Uterus (tissue), 4 donors: ENCODE results near the gene RHEB. TPM values are rescaled to one million over a fixed set of nuclear protein-coding genes. Genes with fewer than 3 reads are reported as not detected.
A peak's percentile ranks its signal among the peaks of the same experiment; 100 is the strongest.

Experiments used
- DNase-seq, 2 donors: peaks; one replicate each; pipeline ENCODE4 v3.0.0-alpha.2; 2019 to 2020
- H3K27ac ChIP-seq, 2 donors: fragments of 200-600 bp; sonication (generic); 1 replicate in 1 of 2; 2 replicates in 1 of 2; pipeline ENCODE4 v1.5.1; 2016 to 2018
- H3K27me3 ChIP-seq, 2 donors: fragments of 200-600 bp; sonication (generic); one replicate each; pipeline ENCODE4 v1.5.1; 2018 to 2019; ENCODE audit warnings: control low read depth in 1 of 2
- H3K36me3 ChIP-seq, 2 donors: fragments of 200-600 bp; sonication (generic); one replicate each; pipeline ENCODE4 v1.5.1; 2019; ENCODE audit warnings: control low read depth in 1 of 2
- H3K4me1 ChIP-seq, 2 donors: fragments of 200-600 bp; sonication (generic); one replicate each; pipeline ENCODE4 v1.5.1; 2018 to 2019; ENCODE audit warnings: control low read depth in 1 of 2
- H3K4me3 ChIP-seq, 2 donors: fragments of 200-600 bp; sonication (generic); 1 replicate in 1 of 2; 2 replicates in 1 of 2; pipeline ENCODE4 v1.5.1; 2018 to 2019; ENCODE audit warnings: mild to moderate bottlenecking in 1 of 2
- H3K9me3 ChIP-seq, 2 donors: fragments of 200-600 bp; sonication (generic); one replicate each; pipeline ENCODE4 v1.5.1; 2019; ENCODE audit warnings: control low read depth in 1 of 2
- POLR2A ChIP-seq, 2 donors: fragments of 450-650 bp; IDR thresholded peaks; one replicate each; pipeline ENCODE4 v1.6.1; 2016; ENCODE audit warnings: antibody characterized with exemption in 2 of 2, mild to moderate bottlenecking in 1 of 2, moderate library complexity in 1 of 2
- intact Hi-C: fragments of 100-400 bp; cut with DNase I; formaldehyde crosslinking; loops from one replicate; pipeline ENCODE4 v1.15.1; 2023; ENCODE audit warnings: low total_unique reads
- total RNA-seq, 4 donors: library from RNA; depleted of rRNA in 3 of 4; stranded (reverse); fragments of >200 nt in 3 of 4; gene quantifications; one replicate each; pipeline versions ENCODE4 v1.1.0 to v1.2.4, GENCODE V29; 2014 to 2023
- TF ChIP-seq, protein P1 (sequence below), 4 experiments: fragments of 200-600 bp in 2 of 4; fragments of 450-650 bp in 2 of 4; sonication (generic) in 2 of 4; IDR thresholded peaks; one replicate each; pipeline ENCODE4 v1.5.1; 2016 to 2019; ENCODE audit warnings: antibody characterized with exemption in 4 of 4, mild to moderate bottlenecking in 2 of 4, moderate library complexity in 1 of 4
- donor health status: DM: yes; HTN: yes; CAD: no.

Gene RHEB
- total RNA-seq, 4 donors from 2014 or later: 69.2 to 135 (median 102) TPM

DNA sequence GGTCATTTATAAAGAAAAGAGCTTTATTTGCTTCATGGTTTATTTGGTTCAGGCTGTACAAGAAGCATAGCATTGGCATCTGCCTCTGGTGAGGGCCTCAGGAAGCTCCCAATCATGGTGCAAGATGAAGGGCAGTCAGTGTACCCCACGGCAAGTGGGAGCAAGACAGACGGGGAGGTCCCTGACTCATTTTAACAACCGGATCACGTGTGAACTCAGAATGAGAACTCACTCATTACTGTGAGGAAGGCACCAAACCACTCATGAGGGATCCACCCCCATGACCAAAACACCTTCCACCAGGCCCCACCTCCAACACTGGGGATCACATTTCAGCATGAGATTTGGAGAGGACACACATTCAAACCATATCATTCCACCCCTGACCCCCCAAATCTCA, 64.0 kb downstream of the RHEB start:
- Histone ChIP-seq H3K27ac (no peak overlapping the region), H3K4me1 (peaks cover under 1 to 3% of the 10 kb centered on the region in 2 donors), H3K4me3 (no peak overlapping the region), H3K9me3 (no peaks in the 10 kb centered on the region), H3K27me3 (no peaks in the 10 kb centered on the region), H3K36me3 (no peaks in the 10 kb centered on the region)
- DNase-seq: no peak
- intact Hi-C loops: no loop called here
- no peak for TF ChIP-seq POLR2A (IDR thresholded peaks at IDR 0.05)
- TF ChIP-seq, protein P1, sequence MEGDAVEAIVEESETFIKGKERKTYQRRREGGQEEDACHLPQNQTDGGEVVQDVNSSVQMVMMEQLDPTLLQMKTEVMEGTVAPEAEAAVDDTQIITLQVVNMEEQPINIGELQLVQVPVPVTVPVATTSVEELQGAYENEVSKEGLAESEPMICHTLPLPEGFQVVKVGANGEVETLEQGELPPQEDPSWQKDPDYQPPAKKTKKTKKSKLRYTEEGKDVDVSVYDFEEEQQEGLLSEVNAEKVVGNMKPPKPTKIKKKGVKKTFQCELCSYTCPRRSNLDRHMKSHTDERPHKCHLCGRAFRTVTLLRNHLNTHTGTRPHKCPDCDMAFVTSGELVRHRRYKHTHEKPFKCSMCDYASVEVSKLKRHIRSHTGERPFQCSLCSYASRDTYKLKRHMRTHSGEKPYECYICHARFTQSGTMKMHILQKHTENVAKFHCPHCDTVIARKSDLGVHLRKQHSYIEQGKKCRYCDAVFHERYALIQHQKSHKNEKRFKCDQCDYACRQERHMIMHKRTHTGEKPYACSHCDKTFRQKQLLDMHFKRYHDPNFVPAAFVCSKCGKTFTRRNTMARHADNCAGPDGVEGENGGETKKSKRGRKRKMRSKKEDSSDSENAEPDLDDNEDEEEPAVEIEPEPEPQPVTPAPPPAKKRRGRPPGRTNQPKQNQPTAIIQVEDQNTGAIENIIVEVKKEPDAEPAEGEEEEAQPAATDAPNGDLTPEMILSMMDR (IDR thresholded peaks at IDR 0.05): no peak

DNA sequence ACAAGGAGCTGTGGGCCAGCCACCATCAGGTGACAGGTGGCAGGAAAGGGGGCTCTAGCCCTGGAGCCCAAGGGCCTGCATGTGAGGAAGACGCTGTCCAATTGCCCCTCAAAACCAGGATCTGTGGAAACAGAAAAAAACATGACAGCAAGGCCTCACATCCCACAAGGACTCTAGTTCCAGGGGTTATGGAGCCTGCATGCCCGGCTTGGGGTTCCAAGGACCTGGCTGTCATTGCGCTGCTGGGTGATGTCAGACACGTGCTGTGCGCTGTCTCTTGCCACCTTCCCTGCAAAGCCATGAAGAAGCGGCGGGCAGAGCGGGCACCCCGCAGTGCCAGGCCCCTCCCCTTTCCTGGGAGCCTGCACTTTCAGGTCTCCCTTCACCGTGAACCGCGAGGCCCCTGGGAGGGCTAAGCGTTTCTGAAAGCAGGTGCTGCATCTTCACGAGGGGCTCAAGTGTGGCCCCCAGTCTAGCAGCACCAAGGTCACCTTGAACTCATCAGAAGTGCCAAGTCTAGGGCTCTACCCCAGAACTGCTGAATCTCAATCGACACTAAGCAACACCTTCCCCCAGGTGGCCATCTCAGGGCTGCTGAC, 64.7 kb downstream of the RHEB start:
- TF ChIP-seq, protein P1 (IDR thresholded peaks at IDR 0.05): no peak
- TF ChIP-seq POLR2A (IDR thresholded peaks at IDR 0.05): no peak
- intact Hi-C loops: no loop called here
- no peaks in the 10 kb centered on the region for H3K9me3 ChIP-seq
- H3K27me3 ChIP-seq: no peaks in the 10 kb centered on the region
- peak; percentile 13 to 15 for DNase-seq
- H3K4me3 ChIP-seq: no peak overlapping the region
- H3K27ac ChIP-seq: no peak overlapping the region
- peaks cover 0 to 3% of the 10 kb centered on the region in 2 donors for H3K4me1 ChIP-seq
- no peaks in the 10 kb centered on the region for H3K36me3 ChIP-seq

DNA sequence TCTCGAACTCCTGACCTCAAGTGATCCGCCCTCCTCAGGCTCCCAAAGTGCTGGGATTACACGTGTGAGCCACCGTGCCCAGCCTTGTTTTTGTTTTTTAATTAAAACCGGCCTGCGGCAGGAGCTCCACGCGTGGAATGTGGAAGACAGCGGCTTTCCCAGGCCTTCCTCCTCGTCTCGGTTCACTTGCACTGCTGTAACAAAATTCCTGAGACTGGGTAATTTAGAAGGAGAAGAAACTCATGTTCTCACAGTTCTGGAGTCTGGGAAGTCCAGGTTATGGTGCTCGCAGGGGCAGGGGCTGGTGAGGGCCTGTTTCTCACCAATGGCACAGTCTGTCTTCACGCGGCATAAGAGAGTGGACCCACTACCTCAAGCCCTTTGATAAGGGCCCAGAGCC, 65.4 kb downstream of the RHEB start:
- peak in 1 of 2 donors; percentile 10 for DNase-seq
- H3K4me1 ChIP-seq: peaks cover 0 to 3% of the 10 kb centered on the region in 2 donors
- H3K36me3 ChIP-seq: no peaks in the 10 kb centered on the region
- intact Hi-C loops: no loop called here
- H3K27ac ChIP-seq: no peak overlapping the region
- no peaks in the 10 kb centered on the region for H3K9me3 ChIP-seq
- H3K4me3 ChIP-seq: no peak overlapping the region
- no peaks in the 10 kb centered on the region for H3K27me3 ChIP-seq
- no peak for TF ChIP-seq POLR2A (IDR thresholded peaks at IDR 0.05)
- TF ChIP-seq, protein P1 (IDR thresholded peaks at IDR 0.05): no peak

DNA sequence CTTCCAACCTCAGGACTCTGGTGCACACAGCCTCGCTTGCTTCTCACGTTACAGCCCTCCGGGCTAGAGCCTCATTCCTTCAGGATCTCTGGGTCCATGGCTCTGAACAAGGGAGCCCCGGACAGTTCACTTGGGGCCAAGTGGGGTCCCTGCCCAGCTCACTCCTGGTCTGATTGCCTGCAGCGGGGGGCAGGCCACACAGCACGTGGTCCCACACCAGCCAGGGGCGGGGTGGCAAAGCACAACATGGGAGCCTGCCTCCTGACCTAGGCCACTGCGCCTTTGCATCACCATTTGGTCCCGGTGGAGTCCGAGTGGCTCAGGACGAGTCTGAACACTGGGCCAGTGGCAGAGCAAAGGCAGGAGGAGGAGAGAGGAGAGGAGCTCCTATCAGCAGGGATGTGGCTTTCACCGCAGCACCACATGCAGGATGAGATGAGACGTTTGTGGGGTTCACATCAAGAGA, 66.3 kb downstream of the RHEB start:
- DNase-seq: peak in 1 of 2 donors; percentile 11
- TF ChIP-seq, protein P1 (IDR thresholded peaks at IDR 0.05): no peak
- no peak for TF ChIP-seq POLR2A (IDR thresholded peaks at IDR 0.05)
- no peaks in the 10 kb centered on the region for H3K4me1 ChIP-seq
- H3K36me3 ChIP-seq: no peaks in the 10 kb centered on the region
- H3K27me3 ChIP-seq: no peaks in the 10 kb centered on the region
- intact Hi-C loops: no loop called here
- no peaks in the 10 kb centered on the region for H3K9me3 ChIP-seq
- no peak overlapping the region for H3K4me3 ChIP-seq
- H3K27ac ChIP-seq: no peak overlapping the region

DNA sequence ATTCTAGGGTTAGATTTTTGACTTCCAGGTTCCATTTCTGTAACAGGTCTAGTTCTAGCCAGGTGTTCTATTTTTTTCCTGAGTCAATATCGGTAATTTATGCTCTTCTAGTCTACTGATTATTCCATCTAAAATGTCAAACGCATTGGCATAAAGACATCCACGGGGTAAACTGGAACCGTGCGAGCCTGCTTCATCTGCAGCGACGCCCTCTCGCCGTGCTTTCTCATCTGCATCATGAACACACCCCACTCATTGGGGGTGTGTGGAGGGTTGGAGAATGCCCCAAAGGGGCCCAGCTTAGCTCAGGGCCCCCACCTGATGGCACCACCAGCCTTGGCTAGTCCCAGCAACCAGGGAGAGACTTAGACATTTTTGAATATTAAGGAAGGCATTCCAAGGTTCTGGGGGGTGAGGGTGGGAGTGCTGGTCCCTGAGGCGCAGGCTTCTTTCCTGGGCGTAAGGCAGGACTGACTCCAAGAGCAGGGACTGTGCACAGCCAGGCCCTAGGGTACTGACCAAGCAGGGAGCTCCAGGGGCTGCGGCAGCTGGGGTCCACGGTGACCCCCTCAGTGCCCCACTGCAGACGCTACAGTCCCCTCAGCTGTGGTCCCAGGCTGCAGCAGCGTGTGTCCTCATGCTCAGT, 66.9 kb downstream of the RHEB start:
- TF ChIP-seq POLR2A (IDR thresholded peaks at IDR 0.05): no peak
- TF ChIP-seq, protein P1 (IDR thresholded peaks at IDR 0.05): no peak
- Histone ChIP-seq H3K4me3 (no peak overlapping the region), H3K27me3 (no peaks in the 10 kb centered on the region), H3K27ac (no peak overlapping the region), H3K36me3 (no peaks in the 10 kb centered on the region), H3K4me1 (no peaks in the 10 kb centered on the region), H3K9me3 (no peaks in the 10 kb centered on the region)
- DNase-seq: peak in 1 of 2 donors; percentile 13
- intact Hi-C loops: no loop called here
